Neutrophil (primary cell): ENCODE results near the gene VPS29.

Experiments
- H3K27ac ChIP-seq: fragments of 200-600 bp; sonication (generic); 2 replicates; pipeline ENCODE4 v1.5.1; 2016; ENCODE audit warnings: mild to moderate bottlenecking, moderate library complexity
- H3K27me3 ChIP-seq: fragments of 200-600 bp; sonication (generic); 2 replicates; pipeline ENCODE4 v1.6.0; 2016; ENCODE audit warnings: mild to moderate bottlenecking
- H3K36me3 ChIP-seq: fragments of 200-600 bp; sonication (generic); 2 replicates; pipeline ENCODE4 v1.5.1; 2017
- H3K4me1 ChIP-seq, 2 experiments: fragments of 200-600 bp in 1 of 2; sonication (generic) in 1 of 2; 1 replicate in 1 of 2; 2 replicates in 1 of 2; pipeline versions ENCODE4 v1.5.1 to v1.6.1; 2013 to 2016; ENCODE audit warnings: low read depth in 1 of 2, low read length in 1 of 2, mild to moderate bottlenecking in 1 of 2, moderate library complexity in 1 of 2; ENCODE audit not compliant: control insufficient read depth in 1 of 2, insufficient read depth in 1 of 2
- H3K4me3 ChIP-seq, 2 experiments: fragments of 200-600 bp in 1 of 2; sonication (generic) in 1 of 2; 1 replicate in 1 of 2; 2 replicates in 1 of 2; pipeline ENCODE4 v1.5.1; 2013 to 2016; ENCODE audit warnings: low read depth in 1 of 2, low read length in 1 of 2, mild to moderate bottlenecking in 1 of 2, moderate library complexity in 1 of 2
- H3K9me3 ChIP-seq: fragments of 200-600 bp; sonication (generic); 2 replicates; pipeline ENCODE4 v1.5.1; 2016
- TF ChIP-seq, protein P1 (sequence below): fragments of 200-600 bp; sonication (generic); IDR thresholded peaks from 2 replicates; pipeline ENCODE4 v1.5.1; 2016; ENCODE audit warnings: antibody characterized with exemption

Gene VPS29

GRCh38 chr12:110516995-110517394 lies 15.1 kb upstream of the VPS29 start:
- Histone ChIP-seq H3K27me3 (no peaks in the 10 kb centered on the region), H3K36me3 (no peaks in the 10 kb centered on the region), H3K4me3 (no peak overlapping the region), H3K9me3 (no peaks in the 10 kb centered on the region), H3K27ac (no peak overlapping the region), H3K4me1 (no peaks in the 10 kb centered on the region)
- TF ChIP-seq, protein P1, sequence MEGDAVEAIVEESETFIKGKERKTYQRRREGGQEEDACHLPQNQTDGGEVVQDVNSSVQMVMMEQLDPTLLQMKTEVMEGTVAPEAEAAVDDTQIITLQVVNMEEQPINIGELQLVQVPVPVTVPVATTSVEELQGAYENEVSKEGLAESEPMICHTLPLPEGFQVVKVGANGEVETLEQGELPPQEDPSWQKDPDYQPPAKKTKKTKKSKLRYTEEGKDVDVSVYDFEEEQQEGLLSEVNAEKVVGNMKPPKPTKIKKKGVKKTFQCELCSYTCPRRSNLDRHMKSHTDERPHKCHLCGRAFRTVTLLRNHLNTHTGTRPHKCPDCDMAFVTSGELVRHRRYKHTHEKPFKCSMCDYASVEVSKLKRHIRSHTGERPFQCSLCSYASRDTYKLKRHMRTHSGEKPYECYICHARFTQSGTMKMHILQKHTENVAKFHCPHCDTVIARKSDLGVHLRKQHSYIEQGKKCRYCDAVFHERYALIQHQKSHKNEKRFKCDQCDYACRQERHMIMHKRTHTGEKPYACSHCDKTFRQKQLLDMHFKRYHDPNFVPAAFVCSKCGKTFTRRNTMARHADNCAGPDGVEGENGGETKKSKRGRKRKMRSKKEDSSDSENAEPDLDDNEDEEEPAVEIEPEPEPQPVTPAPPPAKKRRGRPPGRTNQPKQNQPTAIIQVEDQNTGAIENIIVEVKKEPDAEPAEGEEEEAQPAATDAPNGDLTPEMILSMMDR = no peak

DNA sequence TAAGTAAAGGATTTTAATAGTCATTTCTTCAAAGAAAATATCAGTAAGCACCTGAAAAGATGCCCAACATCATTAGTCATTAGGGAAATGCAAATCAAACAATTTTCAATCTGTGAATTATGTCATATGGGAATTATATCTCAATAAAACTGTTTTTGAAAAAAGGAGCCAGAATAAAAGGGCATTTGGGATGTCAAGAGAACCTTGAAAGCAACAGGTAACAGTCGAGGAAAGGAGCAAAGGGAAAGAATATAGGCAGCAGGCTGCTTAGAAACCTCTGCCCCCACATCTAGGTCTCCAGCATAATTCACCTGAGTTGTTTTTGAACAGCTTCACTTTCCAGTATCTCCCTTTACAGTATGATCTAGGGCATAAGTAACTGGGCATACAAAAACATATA lies 12.5 kb upstream of the VPS29 start:
- H3K4me3 ChIP-seq = no peak overlapping the region
- TF ChIP-seq, protein P1 = no peak

GRCh38 chr12:110513842-110514241 lies 11.9 kb upstream of the VPS29 start:
- Histone ChIP-seq H3K4me3 (no peak overlapping the region), H3K4me1 (no peaks in the 10 kb centered on the region), H3K27me3 (no peaks in the 10 kb centered on the region), H3K9me3 (no peaks in the 10 kb centered on the region), H3K36me3 (no peaks in the 10 kb centered on the region), H3K27ac (no peak overlapping the region)
- TF ChIP-seq, protein P1 = no peak

More for the DNA sequence above, 12.5 kb upstream of the VPS29 start:
- Histone ChIP-seq H3K9me3 (no peaks in the 10 kb centered on the region), H3K27me3 (no peaks in the 10 kb centered on the region), H3K4me1 (no peaks in the 10 kb centered on the region), H3K36me3 (no peaks in the 10 kb centered on the region), H3K27ac (no peak overlapping the region)

- TF ChIP-seq, protein P1 = no peak
- Histone ChIP-seq H3K4me3 (no peak overlapping the region), H3K27ac (no peak overlapping the region)
Observed at GRCh38 chr12:110508071-110508586, 6.2 kb upstream of the VPS29 start.

DNA sequence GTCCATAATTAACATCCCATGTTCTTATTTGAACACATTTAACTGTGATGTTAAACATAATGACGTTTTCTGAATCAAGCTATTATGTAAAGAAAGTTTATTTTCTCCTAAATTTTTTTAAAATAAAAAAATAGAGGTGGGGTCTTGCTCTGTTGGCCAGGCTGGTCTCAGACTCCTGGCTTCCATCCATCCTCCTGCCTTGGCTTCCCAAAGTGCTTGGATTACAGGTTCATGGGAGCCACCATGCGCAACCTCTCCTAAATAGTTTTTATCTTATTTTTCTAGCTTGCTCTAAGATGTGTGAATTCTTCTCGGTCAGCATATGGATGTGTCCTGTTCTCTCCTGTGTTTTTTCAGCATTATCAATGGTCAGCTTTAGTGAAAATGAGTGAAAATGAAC lies 3.4 kb upstream of the VPS29 start:
- no peak overlapping the region for H3K27ac ChIP-seq
- no peaks in the 10 kb centered on the region for H3K27me3 ChIP-seq
- H3K9me3 ChIP-seq = no peaks in the 10 kb centered on the region
- H3K36me3 ChIP-seq = no peaks in the 10 kb centered on the region
- peaks cover 20 to 22% of the 10 kb centered on the region in 2 experiments for H3K4me1 ChIP-seq
- H3K4me3 ChIP-seq = no peak overlapping the region
- TF ChIP-seq, protein P1 = no peak

More at GRCh38 chr12:110508071-110508586, 6.2 kb upstream of the VPS29 start:
- H3K4me1 ChIP-seq = no peaks in the 10 kb centered on the region
- no peaks in the 10 kb centered on the region for H3K27me3 ChIP-seq
- H3K36me3 ChIP-seq = no peaks in the 10 kb centered on the region
- no peaks in the 10 kb centered on the region for H3K9me3 ChIP-seq

DNA sequence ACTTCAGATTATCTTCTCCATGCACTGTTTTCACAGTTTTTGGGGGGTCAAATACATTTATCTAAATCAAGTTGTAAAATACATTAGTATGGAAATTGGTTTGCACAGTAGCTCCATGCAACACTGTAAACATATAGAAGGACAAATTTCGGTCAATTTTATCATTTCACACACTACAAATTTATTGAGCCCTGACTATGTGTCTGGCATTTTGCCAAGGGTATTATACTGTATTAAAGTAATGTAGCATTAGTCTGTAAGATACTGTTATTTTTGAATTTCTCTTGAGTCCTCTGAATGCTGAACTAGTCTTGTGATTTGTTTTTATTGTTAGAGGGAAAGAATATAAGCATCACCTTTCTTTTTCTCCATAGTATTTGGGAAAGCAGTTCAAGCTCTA lies 1.5 kb upstream of the VPS29 start:
- Histone ChIP-seq H3K9me3 (no peaks in the 10 kb centered on the region), H3K27ac (no peak overlapping the region), H3K36me3 (no peaks in the 10 kb centered on the region), H3K27me3 (no peaks in the 10 kb centered on the region), H3K4me3 (no peak overlapping the region), H3K4me1 (peaks cover 39 to 41% of the 10 kb centered on the region in 2 experiments)
- TF ChIP-seq, protein P1 = no peak
